Brain microvascular endothelial cell (primary cell): Measurements from ENCODE around the gene UNC5B.

Experiments used
- DNase-seq: peaks from one replicate; pipeline ENCODE4 v3.0.0-alpha.2; 2020
- H3K27ac ChIP-seq: fragments of 250-450 bp; sonication (Bioruptor Pico); 2 replicates; pipeline ENCODE4 v1.5.1; 2020; ENCODE audit warnings: mild to moderate bottlenecking, moderate library complexity
- H3K27me3 ChIP-seq: fragments of 250-450 bp; sonication (Bioruptor Pico); replicated peaks from 2 replicates; pipeline ENCODE4 v1.5.1; 2020; ENCODE audit warnings: mild to moderate bottlenecking
- H3K36me3 ChIP-seq: fragments of 250-450 bp; sonication (Bioruptor Pico); replicated peaks from 2 replicates; pipeline ENCODE4 v1.5.1; 2020; ENCODE audit warnings: mild to moderate bottlenecking
- H3K4me3 ChIP-seq: 2 replicates; pipeline ENCODE4 v1.5.1; 2011; ENCODE audit warnings: low read depth, mild to moderate bottlenecking, control low read depth, low read length, moderate library complexity
- in situ Hi-C: cut with HindIII; loops from 2 replicates; pipeline ENCODE4 v1.10.0; 2017; ENCODE audit warnings: low sequenced_read_pairs, low pct_ligation_motif_present
- TF ChIP-seq, protein P1 (sequence below): IDR thresholded peaks from 2 replicates; pipeline ENCODE4 v1.5.1; 2011; ENCODE audit warnings: low read depth, mild to moderate bottlenecking, moderate library complexity, low read length, control low read depth, inconsistent platforms; ENCODE audit errors: missing control alignments

The UNC5B gene

DNA sequence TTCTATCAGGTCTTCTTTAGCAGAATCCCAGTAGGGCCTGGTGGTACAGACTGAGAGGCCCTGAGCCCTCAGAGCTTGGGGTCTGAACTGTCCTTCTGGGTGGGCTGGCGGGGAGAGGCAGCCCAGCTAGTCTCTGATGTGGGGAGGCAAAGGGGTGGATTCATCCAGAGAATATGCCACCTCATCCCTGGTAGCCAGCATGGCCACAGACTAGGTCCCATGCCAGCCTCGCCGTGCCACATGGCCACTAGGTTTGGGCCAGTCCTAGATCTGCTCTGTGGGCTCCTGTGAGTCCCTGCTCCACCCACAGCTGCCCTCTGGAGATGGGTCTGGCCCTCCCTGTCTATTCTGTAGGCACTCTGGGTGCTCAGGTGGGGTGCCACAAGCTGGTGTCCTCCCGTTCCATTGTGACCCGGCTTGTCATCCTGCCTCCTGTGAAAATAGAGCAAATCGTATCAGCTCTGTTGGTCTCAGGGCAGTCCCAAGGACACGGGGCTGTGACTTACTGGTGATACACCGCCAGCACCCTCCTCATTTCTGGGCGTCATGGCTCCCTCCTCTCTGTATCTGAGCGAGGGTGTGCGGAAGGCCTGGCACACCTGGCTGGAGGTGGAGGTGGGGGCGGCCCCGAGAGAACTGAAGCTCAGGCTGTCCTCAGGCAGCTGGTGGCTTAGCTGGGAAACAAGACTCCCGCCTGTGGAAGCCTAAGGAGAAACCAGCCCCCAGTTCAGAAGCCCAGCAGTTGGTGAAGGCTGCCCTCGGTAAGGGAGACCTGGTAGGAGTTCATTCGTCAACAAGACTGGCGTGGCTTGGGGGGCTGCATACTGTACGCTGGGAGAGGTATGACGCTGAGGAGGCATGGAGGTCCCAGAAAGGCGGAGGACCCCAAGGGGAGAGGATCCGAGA is 33.3 kb downstream of the UNC5B start:
- DNase-seq: no peak
- in situ Hi-C loops: no loop called here
- TF ChIP-seq, protein P1, sequence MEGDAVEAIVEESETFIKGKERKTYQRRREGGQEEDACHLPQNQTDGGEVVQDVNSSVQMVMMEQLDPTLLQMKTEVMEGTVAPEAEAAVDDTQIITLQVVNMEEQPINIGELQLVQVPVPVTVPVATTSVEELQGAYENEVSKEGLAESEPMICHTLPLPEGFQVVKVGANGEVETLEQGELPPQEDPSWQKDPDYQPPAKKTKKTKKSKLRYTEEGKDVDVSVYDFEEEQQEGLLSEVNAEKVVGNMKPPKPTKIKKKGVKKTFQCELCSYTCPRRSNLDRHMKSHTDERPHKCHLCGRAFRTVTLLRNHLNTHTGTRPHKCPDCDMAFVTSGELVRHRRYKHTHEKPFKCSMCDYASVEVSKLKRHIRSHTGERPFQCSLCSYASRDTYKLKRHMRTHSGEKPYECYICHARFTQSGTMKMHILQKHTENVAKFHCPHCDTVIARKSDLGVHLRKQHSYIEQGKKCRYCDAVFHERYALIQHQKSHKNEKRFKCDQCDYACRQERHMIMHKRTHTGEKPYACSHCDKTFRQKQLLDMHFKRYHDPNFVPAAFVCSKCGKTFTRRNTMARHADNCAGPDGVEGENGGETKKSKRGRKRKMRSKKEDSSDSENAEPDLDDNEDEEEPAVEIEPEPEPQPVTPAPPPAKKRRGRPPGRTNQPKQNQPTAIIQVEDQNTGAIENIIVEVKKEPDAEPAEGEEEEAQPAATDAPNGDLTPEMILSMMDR: no peak
- no peak overlapping the region for H3K27ac ChIP-seq
- no peak overlapping the region for H3K4me3 ChIP-seq
- no peaks in the 10 kb centered on the region for H3K36me3 ChIP-seq
- no peaks in the 10 kb centered on the region for H3K27me3 ChIP-seq

DNA sequence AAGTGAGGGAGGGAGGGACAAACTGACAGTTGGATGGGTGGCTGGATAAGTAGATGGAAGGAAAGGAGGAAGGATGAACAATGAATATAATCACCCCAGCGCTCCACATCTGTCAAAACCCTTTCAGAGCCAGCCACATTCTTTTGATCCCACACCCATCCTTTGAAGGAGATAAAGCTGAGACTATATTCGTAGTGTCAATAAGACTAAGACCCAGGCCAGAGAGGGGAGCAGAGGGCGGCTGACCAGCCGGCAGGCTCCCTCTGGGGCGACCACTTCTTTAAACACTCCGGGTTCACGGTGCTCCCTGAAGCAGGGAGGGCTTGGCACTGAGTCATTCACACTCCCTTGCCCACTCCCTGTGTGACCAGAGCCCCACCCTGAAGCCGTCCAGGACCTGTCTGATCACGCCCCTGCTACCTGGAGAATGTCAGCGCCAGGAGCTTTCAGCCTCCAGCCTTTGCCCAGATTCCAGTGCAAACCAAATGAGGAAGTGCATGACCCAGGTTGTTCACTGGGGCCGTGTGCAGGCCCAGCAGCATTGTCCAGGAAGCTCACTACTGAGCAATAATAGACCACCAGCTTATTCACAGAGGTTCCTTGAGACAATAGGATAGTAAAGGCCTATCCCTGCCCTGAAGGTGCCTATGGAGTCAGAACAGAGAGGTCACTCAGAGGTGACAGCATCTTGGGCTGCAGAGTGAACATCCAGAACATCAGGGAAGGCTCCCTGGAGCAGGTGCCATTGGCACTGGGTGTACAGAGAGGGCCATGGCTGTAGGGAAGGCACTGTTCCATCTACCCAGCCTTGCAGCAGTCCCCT is 34.4 kb downstream of the UNC5B start:
- DNase-seq: no peak
- TF ChIP-seq, protein P1: no peak
- H3K36me3 ChIP-seq: no peaks in the 10 kb centered on the region
- no peak overlapping the region for H3K27ac ChIP-seq
- no peaks in the 10 kb centered on the region for H3K27me3 ChIP-seq
- in situ Hi-C loops: no loop called here
- no peak overlapping the region for H3K4me3 ChIP-seq

DNA sequence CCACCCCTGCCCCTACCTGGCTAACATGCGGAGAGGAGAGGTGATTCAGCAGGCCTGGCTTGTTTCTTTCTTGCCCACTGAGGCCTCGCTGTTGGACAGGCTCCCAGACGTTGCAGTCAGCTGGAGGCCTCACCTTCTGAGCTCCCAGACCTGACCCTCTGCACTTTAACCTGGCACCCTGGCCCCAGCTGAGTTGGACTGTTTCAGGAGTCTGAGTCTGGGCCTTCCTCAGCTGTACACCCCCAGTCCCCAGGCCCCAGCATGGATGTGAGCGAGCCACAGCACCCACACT is 35.0 kb downstream of the UNC5B start:
- TF ChIP-seq, protein P1: no peak
- no peaks in the 10 kb centered on the region for H3K36me3 ChIP-seq
- in situ Hi-C loops: no loop called here
- no peaks in the 10 kb centered on the region for H3K27me3 ChIP-seq
- no peak for DNase-seq
- H3K4me3 ChIP-seq: no peak overlapping the region
- no peak overlapping the region for H3K27ac ChIP-seq

DNA sequence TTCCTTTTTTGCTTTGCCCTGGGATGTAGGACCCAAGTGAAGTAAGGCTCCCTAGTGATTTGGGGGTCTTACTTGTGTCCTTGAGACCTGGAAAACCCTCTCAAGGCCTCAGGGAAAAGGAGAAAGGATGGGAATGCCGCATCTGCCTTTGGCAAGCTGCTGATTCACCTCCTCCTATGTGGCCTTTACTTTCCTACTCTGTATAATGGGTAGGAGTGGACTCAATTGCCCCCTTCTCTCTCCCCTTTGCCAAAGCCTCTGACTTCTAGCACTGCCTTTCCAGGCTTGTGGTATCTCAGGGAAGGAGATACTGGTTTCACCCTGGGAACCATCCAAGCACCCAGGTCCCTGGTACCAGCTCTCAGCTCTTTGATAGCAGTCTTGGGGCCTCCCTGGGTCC is 35.4 kb downstream of the UNC5B start:
- in situ Hi-C loops: no loop called here
- no peak overlapping the region for H3K27ac ChIP-seq
- no peaks in the 10 kb centered on the region for H3K27me3 ChIP-seq
- DNase-seq: no peak
- no peak overlapping the region for H3K4me3 ChIP-seq
- TF ChIP-seq, protein P1: no peak
- H3K36me3 ChIP-seq: no peaks in the 10 kb centered on the region

DNA sequence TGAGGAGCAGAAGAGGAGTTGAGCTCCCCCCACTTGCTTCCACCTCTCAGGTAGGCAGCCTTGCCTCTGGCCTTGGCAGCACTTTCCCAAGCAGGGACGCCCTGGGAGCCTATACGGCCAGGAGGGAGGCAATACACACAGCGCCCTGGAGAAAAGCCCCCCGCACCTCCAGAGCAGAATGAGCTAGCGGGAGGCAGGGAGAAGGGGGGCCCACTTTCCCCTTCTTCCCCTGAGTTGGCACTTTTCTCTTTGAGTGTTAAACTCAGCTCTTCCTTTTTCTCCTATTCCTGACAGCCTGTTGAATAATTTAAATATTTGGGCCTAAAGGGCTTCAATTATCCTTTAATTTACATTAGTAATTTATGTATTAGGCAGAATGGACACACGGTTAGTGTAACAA is 35.8 kb downstream of the UNC5B start:
- in situ Hi-C loops: no loop called here
- Histone ChIP-seq H3K4me3 (no peak overlapping the region), H3K27ac (no peak overlapping the region), H3K27me3 (no peaks in the 10 kb centered on the region), H3K36me3 (no peaks in the 10 kb centered on the region)
- DNase-seq: no peak
- TF ChIP-seq, protein P1: no peak
